GM12874 (cell line): Measurements from ENCODE around the gene NUCB1.

Experiments used
- TF ChIP-seq, protein P1 (sequence below): IDR thresholded peaks from 2 replicates; pipeline ENCODE4 v1.5.1; 2011; ENCODE audit warnings: low read depth, mild to moderate bottlenecking, control low read depth, low read length, moderate library complexity; ENCODE audit not compliant: insufficient read depth

NUCB1 gene

DNA sequence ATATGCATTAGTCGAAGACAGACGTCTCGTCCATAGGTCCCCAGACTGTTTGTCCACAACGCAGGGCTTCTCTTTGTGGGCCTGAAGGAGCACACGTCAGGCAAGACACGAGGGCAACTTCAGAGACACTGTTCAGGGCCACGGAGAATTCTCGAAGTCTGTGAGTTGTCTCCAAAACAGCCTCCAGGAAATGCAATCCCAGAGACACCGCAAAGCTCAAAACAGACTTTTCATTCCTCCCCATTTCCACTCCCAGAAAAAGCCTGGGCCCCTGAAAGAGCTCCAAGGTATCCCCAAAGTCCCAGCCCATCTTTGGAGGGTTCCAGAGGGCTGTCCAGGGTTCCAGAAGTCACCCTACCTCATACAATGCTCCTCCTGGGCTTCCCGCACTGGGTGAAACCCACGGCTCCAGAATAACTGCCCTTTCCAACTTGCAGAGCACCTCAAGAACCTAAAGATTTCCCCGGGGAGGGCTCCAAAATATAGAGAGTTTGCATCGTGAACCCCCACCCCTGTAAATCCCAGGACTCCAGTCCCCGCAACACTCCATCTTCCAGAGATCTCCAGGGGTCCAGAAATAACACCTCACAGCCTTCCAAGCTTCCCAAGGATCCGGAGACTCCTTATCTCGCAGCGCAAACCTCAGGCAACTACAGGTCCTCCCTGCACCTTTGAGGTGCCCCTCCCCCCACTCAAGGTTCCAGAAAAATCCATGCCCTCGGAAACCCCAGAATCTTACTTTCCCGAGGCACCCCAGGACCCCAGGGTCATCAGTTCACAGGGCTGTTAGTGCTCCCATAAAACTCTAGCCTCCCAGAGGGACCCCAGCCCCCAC lies 64.3 kb downstream of the NUCB1 start:
- TF ChIP-seq, protein P1, sequence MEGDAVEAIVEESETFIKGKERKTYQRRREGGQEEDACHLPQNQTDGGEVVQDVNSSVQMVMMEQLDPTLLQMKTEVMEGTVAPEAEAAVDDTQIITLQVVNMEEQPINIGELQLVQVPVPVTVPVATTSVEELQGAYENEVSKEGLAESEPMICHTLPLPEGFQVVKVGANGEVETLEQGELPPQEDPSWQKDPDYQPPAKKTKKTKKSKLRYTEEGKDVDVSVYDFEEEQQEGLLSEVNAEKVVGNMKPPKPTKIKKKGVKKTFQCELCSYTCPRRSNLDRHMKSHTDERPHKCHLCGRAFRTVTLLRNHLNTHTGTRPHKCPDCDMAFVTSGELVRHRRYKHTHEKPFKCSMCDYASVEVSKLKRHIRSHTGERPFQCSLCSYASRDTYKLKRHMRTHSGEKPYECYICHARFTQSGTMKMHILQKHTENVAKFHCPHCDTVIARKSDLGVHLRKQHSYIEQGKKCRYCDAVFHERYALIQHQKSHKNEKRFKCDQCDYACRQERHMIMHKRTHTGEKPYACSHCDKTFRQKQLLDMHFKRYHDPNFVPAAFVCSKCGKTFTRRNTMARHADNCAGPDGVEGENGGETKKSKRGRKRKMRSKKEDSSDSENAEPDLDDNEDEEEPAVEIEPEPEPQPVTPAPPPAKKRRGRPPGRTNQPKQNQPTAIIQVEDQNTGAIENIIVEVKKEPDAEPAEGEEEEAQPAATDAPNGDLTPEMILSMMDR, result no peak

DNA sequence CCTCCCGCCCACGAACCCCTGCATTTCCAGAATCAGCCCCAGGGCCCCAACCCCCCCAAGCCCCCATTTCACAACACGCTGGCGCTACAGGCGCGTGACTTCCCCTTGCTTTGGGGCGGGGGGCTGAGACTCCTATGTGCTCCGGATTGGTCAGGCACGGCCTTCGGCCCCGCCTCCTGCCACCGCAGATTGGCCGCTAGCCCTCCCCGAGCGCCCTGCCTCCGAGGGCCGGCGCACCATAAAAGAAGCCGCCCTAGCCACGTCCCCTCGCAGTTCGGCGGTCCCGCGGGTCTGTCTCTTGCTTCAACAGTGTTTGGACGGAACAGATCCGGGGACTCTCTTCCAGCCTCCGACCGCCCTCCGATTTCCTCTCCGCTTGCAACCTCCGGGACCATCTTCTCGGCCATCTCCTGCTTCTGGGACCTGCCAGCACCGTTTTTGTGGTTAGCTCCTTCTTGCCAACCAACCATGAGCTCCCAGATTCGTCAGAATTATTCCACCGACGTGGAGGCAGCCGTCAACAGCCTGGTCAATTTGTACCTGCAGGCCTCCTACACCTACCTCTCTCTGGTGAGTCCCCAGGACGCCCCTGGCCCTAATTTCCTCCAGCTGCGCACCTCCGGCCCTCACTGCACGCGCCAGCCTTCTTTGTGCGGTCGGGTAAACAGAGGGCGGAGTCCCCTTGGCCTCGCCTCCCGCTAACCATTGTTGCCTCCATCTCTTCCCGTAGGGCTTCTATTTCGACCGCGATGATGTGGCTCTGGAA lies 65.1 kb downstream of the NUCB1 start, which contains the start of gene FTL:
Gene FTL, plus strand, starts transcription at position 270 of the 766 bp plus-strand sequence. Its CDS starts 199 bp downstream, at position 469.
- TF ChIP-seq, protein P1, result no peak

GRCh38 chr19:48965806-48966540 lies 65.9 kb downstream of the NUCB1 start:
- TF ChIP-seq, protein P1, result no peak

DNA sequence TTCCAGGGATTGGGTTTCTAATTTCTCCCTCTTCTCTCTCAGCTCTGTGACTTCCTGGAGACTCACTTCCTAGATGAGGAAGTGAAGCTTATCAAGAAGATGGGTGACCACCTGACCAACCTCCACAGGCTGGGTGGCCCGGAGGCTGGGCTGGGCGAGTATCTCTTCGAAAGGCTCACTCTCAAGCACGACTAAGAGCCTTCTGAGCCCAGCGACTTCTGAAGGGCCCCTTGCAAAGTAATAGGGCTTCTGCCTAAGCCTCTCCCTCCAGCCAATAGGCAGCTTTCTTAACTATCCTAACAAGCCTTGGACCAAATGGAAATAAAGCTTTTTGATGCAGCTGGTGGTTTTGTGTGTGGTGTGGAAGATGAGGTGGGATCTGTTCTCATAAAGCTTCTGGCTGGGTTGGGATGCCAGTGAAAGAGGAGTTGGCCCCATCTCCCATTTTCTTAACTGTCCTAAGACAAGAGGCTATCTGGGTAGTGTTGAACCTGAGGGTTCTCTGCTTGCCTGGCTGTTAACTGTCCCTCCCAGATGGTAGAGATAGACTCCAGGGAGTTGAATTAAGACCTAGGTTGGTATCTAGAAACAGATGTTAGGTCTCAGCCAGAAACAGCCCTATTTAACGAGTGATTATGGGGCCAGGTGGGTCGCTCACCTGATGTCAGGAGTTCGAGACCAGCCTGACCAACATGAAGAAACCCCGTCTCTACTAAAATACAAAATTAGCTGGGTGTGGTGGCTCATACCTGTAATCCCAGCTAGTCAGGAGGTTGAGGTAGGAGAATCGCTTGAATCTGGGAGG lies 66.6 kb downstream of the NUCB1 start:
- TF ChIP-seq, protein P1, result no peak

GRCh38 chr19:48967346-48968178 lies 67.5 kb downstream of the NUCB1 start:
- TF ChIP-seq, protein P1, result no peak

GRCh38 chr19:48968179-48968661 lies 68.1 kb downstream of the NUCB1 start:
- TF ChIP-seq, protein P1, result no peak
